GM23338 (cell line): ENCODE data around the gene IPO5. TPM values are rescaled to one million over a fixed set of nuclear protein-coding genes. Genes with fewer than 3 reads are reported as not detected.

ENCODE experiments used
- ATAC-seq: fragments of 200-7000 bp; cut with Tn5 transposase; 3 replicates; pipeline ENCODE4 v1.9.1; 2020
- DNase-seq: peaks from one replicate; pipeline ENCODE4 v3.0.0-alpha.2; 2015; ENCODE audit warnings: low spot score
- H2AFZ ChIP-seq: fragments of 200-600 bp; sonication (generic); 2 replicates; pipeline ENCODE4 v1.8.0; 2016; ENCODE audit warnings: antibody characterized with exemption, mild to moderate bottlenecking, moderate library complexity
- H3F3A ChIP-seq: fragments of 200-600 bp; sonication (generic); replicated peaks from 2 replicates; pipeline ENCODE4 v1.8.0; 2017; ENCODE audit warnings: antibody characterized with exemption, mixed run types, low read depth
- H3K27ac ChIP-seq: fragments of 200-600 bp; sonication (generic); 2 replicates; pipeline ENCODE4 v1.6.1; 2016; ENCODE audit warnings: low read depth
- H3K27me3 ChIP-seq: fragments of 200-600 bp; sonication (generic); 2 replicates; pipeline ENCODE4 v1.8.0; 2016; ENCODE audit warnings: mild to moderate bottlenecking, mixed run types, moderate library complexity; ENCODE audit not compliant: insufficient read depth
- H3K36me3 ChIP-seq: fragments of 200-600 bp; sonication (generic); 2 replicates; pipeline ENCODE4 v1.8.0; 2016; ENCODE audit warnings: mild to moderate bottlenecking; ENCODE audit not compliant: insufficient read depth
- H3K4me1 ChIP-seq: fragments of 200-600 bp; sonication (generic); 2 replicates; pipeline ENCODE4 v1.8.0; 2016; ENCODE audit warnings: mild to moderate bottlenecking, moderate library complexity; ENCODE audit not compliant: insufficient read depth
- H3K4me2 ChIP-seq: fragments of 200-600 bp; sonication (generic); 2 replicates; pipeline ENCODE4 v1.7.1; 2017; ENCODE audit warnings: mixed run types
- H3K4me3 ChIP-seq: fragments of 200-600 bp; sonication (generic); 2 replicates; pipeline ENCODE4 v1.6.1; 2016; ENCODE audit warnings: mixed run types
- H3K79me2 ChIP-seq: fragments of 200-600 bp; sonication (generic); replicated peaks from 2 replicates; pipeline ENCODE4 v1.8.0; 2017; ENCODE audit warnings: mild to moderate bottlenecking; ENCODE audit not compliant: insufficient read depth
- H3K9me2 ChIP-seq: fragments of 200-600 bp; sonication (generic); 2 replicates; pipeline ENCODE4 v1.8.0; 2017; ENCODE audit not compliant: insufficient read depth
- H4K20me1 ChIP-seq: fragments of 200-600 bp; sonication (generic); replicated peaks from 2 replicates; pipeline ENCODE4 v1.8.0; 2017; ENCODE audit warnings: mild to moderate bottlenecking; ENCODE audit not compliant: insufficient read depth
- H3K27ac Mint-ChIP-seq: 2 replicates; pipeline ENCODE4 v1.8.0; 2020; ENCODE audit warnings: inconsistent platforms, mild to moderate bottlenecking, moderate library complexity, mixed read lengths
- H3K27me3 Mint-ChIP-seq: 3 replicates; pipeline ENCODE4 v1.8.0; 2022; ENCODE audit warnings: low read depth, mild to moderate bottlenecking, moderate library complexity, mixed read lengths, inconsistent platforms; ENCODE audit not compliant: insufficient read depth, poor library complexity
- H3K36me3 Mint-ChIP-seq: 3 replicates; pipeline ENCODE4 v1.8.0; 2021; ENCODE audit warnings: low read depth, mild to moderate bottlenecking, inconsistent platforms, moderate library complexity, mixed read lengths
- H3K4me1 Mint-ChIP-seq: 3 replicates; pipeline ENCODE4 v1.8.0; 2020; ENCODE audit warnings: mild to moderate bottlenecking, inconsistent platforms, mixed read lengths
- H3K4me3 Mint-ChIP-seq: 3 replicates; pipeline ENCODE4 v1.8.0; 2021; ENCODE audit warnings: moderate library complexity, mild to moderate bottlenecking, inconsistent platforms, mixed read lengths
- H3K9me3 Mint-ChIP-seq: 3 replicates; pipeline ENCODE4 v1.8.0; 2020; ENCODE audit warnings: moderate library complexity, mild to moderate bottlenecking, inconsistent platforms, mixed read lengths
- CREB1 ChIP-seq: fragments of 250-450 bp; sonication (Bioruptor Pico); IDR thresholded peaks from 2 replicates; pipeline ENCODE4 v1.5.0; 2020; ENCODE audit warnings: low read depth, mild to moderate bottlenecking, moderate library complexity
- CTCF ChIP-seq, 2 experiments: fragments of 200-600 bp in 1 of 2; sonication (generic) in 1 of 2; conservative IDR thresholded peaks; 2 replicates each; pipeline versions ENCODE4 v1.5.1 to v1.6.1; 2016 to 2017; ENCODE audit warnings: antibody characterized with exemption in 2 of 2, low read depth in 2 of 2, mild to moderate bottlenecking in 2 of 2, moderate library complexity in 1 of 2
- ETS1 ChIP-seq: IDR thresholded peaks from 2 replicates; pipeline ENCODE4 v1.6.1; 2016; ENCODE audit warnings: antibody characterized with exemption
- EZH2 ChIP-seq: fragments of 200-600 bp; sonication (generic); IDR thresholded peaks from one replicate; pipeline ENCODE4 v1.8.0; 2017; ENCODE audit warnings: antibody characterized with exemption, mild to moderate bottlenecking, low read depth; ENCODE audit not compliant: unreplicated experiment
- JUNB ChIP-seq: IDR thresholded peaks from one replicate; pipeline ENCODE4 v1.6.1; 2016; ENCODE audit warnings: antibody characterized with exemption; ENCODE audit not compliant: unreplicated experiment
- NANOG ChIP-seq: IDR thresholded peaks from 2 replicates; pipeline ENCODE4 v1.6.1; 2016; ENCODE audit warnings: antibody characterized with exemption, borderline replicate concordance
- POLR2AphosphoS5 ChIP-seq: IDR thresholded peaks from 2 replicates; pipeline ENCODE4 v1.6.1; 2016; ENCODE audit warnings: antibody characterized with exemption, low read depth
- REST ChIP-seq: IDR thresholded peaks from one replicate; pipeline ENCODE4 v1.6.1; 2018; ENCODE audit warnings: antibody characterized with exemption; ENCODE audit not compliant: unreplicated experiment
- STAT1 ChIP-seq: IDR thresholded peaks from one replicate; pipeline ENCODE4 v1.6.1; 2016; ENCODE audit warnings: antibody characterized with exemption; ENCODE audit not compliant: unreplicated experiment
- ZNF114 ChIP-seq: fragments of 250-450 bp; sonication (Bioruptor Pico); IDR thresholded peaks from 2 replicates; pipeline ENCODE4 v1.5.0; 2020; ENCODE audit warnings: mild to moderate bottlenecking, moderate library complexity
- ZNF331 ChIP-seq: fragments of 250-450 bp; sonication (Bioruptor Pico); IDR thresholded peaks from 2 replicates; pipeline ENCODE4 v1.5.0; 2020; ENCODE audit warnings: low read depth, mild to moderate bottlenecking, moderate library complexity
- ZNF462 ChIP-seq: fragments of 250-450 bp; sonication (Bioruptor Pico); IDR thresholded peaks from 2 replicates; pipeline ENCODE4 v1.5.0; 2020; ENCODE audit warnings: mild to moderate bottlenecking, moderate library complexity
- polyA plus RNA-seq: library from polyadenylated mRNA; unstranded; fragments of >200 nt; fragmentation: Nextera tagmentation; extraction: Ambion mirVana; gene quantifications from 2 replicates; pipeline ENCODE4 v1.2.1, GENCODE V29; 2016
- total RNA-seq: library from RNA; depleted of rRNA; stranded (reverse); fragments of >200 nt; shearing (Covaris generic); gene quantifications from 2 replicates; pipeline ENCODE4 v1.2.3, GENCODE V29; 2014

Gene IPO5
- total and polyA plus RNA-seq, 2 experiments from 2014 or later = 124 to 353 TPM

- no peak overlapping the region for H3K4me2 ChIP-seq
- no peak for ATAC-seq
- TF ChIP-seq NANOG (no peak), EZH2 (no peak), ZNF114 (CRISPR knock-in tag) (no peak), STAT1 (no peak), CREB1 (CRISPR knock-in tag) (no peak), REST (no peak), POLR2AphosphoS5 (no peak), CTCF (conservative IDR thresholded peaks at IDR 0.05; ENCODE audit: low read depth in 2 of 2) (no peak), ZNF331 (CRISPR knock-in tag) (no peak), JUNB (no peak), ZNF462 (no peak), ETS1 (no peak)
- no peaks in the 10 kb centered on the region for H3F3A ChIP-seq
- DNase-seq = no peak
- H3K27ac ChIP-seq = no peak overlapping the region
- Mint-ChIP-seq H3K4me3 (no peak overlapping the region), H3K27ac (peak overlapping the region; percentile 72; the same call in 1 of the 2 replicates), H3K27me3 (no peaks in the 10 kb centered on the region), H3K36me3 (peaks cover 93% of the 10 kb centered on the region), H3K4me1 (no peaks in the 10 kb centered on the region; the same call in 1 of the 3 replicates), H3K9me3 (no peaks in the 10 kb centered on the region)
- no peak overlapping the region for H2AFZ ChIP-seq
- no peaks in the 10 kb centered on the region for H3K27me3 ChIP-seq
- no peak overlapping the region for H3K4me3 ChIP-seq
- H3K4me1 ChIP-seq = no peaks in the 10 kb centered on the region
- no peaks in the 10 kb centered on the region for H3K9me2 ChIP-seq
- H3K36me3 ChIP-seq = peaks cover 84% of the 10 kb centered on the region
- H4K20me1 ChIP-seq = peaks cover 24% of the 10 kb centered on the region
- peaks cover 71% of the 10 kb centered on the region for H3K79me2 ChIP-seq
These were observed 33.4 kb downstream of the IPO5 start for GRCh38 chr13:97986835-97987234.
